ENCODE measurements around the gene PPP1R14C.
"Not testable (repeated sequence)": the region's sequence is repeated elsewhere in the genome, so short reads cannot be mapped to it uniquely, and the experiment has no call there.

The PPP1R14C gene, protein sequence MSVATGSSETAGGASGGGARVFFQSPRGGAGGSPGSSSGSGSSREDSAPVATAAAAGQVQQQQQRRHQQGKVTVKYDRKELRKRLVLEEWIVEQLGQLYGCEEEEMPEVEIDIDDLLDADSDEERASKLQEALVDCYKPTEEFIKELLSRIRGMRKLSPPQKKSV

GRCh38 chr6:150142670-150143515, at the start of gene PPP1R14C:
Gene PPP1R14C (plus strand): TSS chr6:150143044. CDS start chr6:150143193, 149 bp downstream.
- DNase-seq = peak; percentile 46

DNA sequence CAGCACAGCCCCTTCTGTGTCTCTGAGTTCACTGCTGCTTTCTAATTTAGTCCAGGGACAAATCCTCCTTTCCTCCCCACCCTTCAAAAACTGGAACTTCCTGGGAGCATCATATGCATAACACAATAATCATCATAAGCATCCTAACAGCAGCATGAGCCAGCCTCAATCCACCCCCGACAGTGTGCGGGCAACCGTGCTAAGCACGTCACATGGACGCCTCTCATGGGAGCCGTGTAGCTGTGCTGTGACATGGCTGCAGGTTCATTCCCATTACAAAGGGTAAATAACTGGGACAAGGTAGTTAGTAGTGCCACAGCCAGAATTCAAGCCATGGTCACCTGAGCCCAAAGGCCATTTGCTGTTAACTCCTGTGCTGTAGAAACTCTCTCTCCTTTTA, 49.4 kb upstream of the PPP1R14C start:
- no peak for DNase-seq

- DNase-seq = no peak
Measured at GRCh38 chr6:150098155-150098554, 44.7 kb upstream of the PPP1R14C start.

DNA sequence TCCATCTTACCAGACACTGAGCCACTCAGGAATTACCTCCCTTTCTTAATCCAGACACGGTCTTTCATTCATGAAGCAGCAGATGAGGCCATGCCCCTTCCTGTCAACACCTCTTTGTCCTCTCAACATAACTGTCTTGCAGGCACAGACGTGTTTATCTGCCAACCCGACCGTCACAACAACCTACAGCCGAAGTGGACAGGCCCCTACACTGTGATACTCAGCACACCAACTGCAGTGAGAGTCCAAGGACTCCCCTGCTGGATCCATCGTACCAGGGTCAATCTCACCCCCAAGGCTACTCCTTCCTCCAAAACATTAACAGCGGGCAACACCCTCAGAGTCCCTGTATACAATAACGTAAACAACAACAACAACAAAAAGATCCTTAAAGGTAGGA, 43.3 kb upstream of the PPP1R14C start:
- no peak for DNase-seq

DNA sequence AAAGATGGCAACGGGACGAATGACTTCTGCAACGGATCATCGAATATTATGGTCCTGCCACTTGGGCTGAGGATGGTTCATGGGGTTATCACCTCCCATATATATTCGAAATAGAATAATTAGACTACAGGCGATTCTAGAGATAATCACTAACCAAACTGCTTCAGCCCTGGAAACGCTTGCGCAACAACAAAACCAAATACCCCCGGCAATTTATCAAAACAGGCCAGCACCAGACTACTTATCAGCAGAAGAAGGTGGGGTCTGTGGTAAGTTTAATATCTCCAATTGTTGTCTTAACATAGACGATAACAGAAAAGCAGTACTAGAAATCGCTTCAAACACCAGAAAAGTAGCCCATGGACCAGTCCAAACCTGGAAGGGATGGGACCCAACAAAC, 42.9 kb upstream of the PPP1R14C start:
- DNase-seq = no peak

- no peak for DNase-seq
Measured at GRCh38 chr6:150100745-150101144, 42.1 kb upstream of the PPP1R14C start.

GRCh38 chr6:150102750-150103270, 40.0 kb upstream of the PPP1R14C start:
- no peak for DNase-seq

GRCh38 chr6:150112233-150112632, 30.6 kb upstream of the PPP1R14C start:
- no peak for DNase-seq

GRCh38 chr6:150115769-150116168, 27.1 kb upstream of the PPP1R14C start:
- no peak for DNase-seq

- DNase-seq = no peak
Measured at GRCh38 chr6:150116200-150116800, 26.5 kb upstream of the PPP1R14C start.

- no peak for DNase-seq
Measured at GRCh38 chr6:150118203-150118602, 24.6 kb upstream of the PPP1R14C start.

DNA sequence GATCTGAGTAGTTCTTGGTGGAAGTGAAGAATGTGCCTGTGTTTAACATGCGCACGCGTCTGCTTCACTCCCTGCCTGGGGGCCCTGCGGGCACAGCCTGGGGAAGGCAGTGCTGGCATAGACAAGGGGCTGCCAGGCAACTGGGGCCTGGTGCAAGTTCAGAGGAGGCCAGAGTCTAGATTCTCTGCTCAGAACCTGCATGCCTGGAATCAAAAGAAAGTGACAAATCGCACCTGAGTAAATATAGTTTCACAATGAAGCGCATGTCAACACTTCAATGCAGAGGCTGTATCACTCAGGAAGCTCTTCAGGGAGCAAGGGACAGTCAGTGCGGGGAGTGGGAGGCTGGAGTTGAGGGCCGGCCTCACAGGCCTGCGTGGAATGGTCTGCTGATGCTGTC, 24.2 kb upstream of the PPP1R14C start:
- no peak for DNase-seq

GRCh38 chr6:150119173-150119572, 23.7 kb upstream of the PPP1R14C start:
- no peak for DNase-seq

- DNase-seq = no peak
Measured at GRCh38 chr6:150123645-150124044, 19.2 kb upstream of the PPP1R14C start.

GRCh38 chr6:150124235-150124634, 18.6 kb upstream of the PPP1R14C start:
- DNase-seq = no peak

DNA sequence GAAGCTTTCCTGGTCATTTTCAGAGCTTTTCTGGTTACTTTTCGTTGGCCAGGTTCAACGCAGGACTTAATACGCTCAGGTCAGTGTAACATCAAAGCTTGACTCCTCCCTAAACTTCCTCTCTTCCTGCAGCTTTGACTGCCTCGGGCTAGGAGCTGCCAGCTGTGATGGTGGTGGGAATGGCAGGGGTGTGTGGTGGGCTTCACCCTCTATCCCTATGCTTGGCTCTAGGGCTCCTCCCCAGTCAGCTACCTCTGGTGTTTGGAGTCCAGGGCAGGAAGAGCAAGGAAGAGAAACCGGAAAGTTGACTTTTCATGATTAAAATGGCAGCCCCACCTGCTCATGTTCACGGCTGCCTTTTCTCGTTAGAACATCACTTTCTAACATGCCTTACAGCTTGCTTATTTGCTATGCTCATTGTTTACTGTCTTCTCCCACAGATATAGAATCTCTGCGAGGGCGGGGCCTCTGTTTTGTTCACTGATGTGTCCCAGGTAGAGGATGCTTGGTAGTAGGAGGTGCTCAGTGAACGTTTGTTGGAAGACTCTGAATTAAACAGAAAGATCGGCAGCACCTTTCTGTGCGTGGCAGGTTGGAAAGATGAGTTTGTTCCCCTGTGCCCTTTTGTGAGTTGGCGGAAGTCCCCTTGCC, 16.1 kb upstream of the PPP1R14C start:
- DNase-seq = no peak

DNA sequence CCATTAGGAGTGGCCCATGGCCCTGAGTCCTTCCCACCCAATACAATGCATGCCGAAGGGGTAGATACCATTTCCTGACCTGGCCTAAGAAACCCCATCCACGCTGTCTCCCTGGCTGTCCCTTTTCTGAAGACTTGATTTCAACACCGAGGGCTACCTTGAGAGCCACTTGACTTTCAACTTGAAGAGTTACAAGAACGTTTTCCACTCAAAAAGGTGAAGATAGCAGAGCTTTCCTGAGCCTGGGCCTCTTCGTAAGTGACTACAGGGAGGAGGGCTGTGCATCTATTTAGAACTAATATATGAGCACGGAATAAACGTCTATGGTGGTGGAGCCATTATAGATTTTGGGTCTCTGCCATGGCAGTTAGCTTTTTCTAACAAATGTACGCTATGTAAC, 14.4 kb upstream of the PPP1R14C start:
- no peak for DNase-seq

DNA sequence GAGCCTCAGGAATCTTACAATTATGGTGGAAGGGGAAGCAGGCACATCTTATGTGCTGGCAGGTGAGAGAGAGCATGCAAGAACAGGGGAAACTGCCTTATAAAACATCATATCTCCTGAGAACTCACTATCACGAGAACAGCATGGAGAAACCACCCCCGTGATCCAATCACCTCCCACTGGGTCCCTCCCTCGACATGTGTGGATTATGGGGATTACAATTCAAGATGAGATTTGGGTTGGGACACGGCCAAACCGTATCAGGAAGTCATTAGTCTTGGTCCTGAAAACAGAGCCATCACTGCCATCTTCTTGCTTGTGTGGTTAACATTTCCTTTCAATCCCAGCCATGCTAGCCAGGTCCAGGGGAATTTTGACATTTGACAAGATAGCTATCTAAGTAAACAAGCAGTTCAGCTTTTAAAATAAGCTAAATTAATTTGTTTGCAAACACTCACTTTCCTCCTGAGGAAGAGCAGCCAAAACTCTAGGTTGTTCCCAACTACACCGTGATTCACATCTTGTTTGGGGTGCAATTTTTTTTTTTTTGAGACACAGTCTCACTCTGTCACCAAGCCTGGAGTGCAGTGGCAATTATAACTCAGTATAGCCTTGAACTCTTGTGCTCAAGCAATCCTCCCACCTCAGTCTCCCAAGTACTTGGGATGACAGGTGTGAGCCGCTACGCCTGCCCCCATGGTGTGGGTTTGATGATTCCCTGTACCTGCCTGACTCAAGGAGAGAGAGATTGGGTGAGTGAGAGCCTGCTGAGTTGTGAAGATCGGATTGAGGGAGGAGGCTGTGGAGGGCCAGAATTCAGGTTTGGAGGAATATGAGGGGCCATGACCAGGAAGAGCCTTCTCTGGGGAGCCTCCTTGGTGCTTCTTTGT, 13.0 kb upstream of the PPP1R14C start:
- no peak for DNase-seq

DNA sequence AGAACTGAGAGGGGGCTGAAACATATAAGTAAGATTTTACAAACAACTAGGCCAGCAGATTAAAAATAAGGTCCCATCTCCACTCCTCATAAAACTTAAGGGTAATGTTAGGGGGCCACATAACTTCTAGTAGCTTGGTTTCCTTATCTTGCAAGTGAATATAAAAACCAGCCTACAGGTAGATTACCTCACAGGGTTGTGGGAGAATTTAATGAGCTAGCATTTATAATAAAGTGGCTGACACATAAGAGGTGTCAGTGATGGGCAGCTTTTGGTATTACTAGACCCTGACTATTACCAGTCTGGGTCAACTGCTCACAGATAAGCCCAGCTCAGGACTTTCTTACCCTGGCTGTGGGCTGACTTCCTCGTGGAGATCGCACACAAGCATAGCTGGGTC, 9.2 kb upstream of the PPP1R14C start:
- no peak for DNase-seq

DNA sequence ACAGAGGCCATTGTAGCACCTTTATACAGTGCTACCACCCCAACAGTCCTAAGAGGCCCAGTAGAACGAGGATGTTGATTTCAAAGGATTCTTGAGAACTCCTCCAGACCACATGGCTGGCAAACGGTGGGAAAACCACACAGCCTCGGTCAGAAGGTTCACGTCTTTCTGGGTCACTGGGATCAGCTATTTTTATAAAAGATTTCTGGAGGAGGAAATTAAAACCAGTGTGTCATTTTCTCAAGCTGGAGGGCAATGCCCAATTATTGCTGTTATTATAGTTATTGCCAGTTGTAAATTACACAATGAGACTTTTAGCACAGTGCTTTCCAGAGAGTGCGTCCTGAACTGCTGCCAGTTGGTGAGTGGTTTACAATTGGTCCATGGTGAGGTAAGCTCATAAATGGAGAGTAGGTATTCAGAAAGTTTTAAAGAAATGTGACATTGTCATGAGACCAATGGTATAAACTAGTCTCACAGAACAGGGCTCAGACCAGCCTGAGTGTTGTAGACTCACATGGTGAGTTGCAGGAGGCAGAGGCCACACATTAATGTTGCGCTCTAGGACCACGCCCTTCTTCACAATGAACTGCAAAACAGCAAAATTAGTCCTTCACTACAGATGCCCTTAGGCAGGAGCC, 8.4 kb upstream of the PPP1R14C start:
- no peak for DNase-seq

DNA sequence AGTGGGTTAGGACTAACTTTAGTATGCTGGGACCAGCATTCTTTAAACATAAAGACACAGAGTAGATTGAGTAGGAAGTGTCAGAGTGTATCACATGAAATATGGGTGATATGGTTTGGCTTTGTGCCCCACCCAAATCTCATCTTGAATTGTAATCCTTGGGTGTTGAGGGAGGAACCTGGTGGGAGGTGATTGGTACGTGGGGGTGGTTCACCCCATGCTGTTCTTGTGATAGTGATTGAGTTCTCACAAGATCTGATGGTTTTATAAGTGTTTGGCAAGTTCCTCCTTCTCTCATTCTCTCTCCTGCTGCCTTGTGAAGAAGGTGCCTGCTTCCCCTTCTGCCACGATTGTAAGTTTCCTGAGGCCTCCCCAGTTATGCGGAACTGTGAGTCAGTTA, 5.1 kb upstream of the PPP1R14C start:
- DNase-seq = not testable (repeated sequence)

GRCh38 chr6:150138638-150139037, 4.2 kb upstream of the PPP1R14C start:
- DNase-seq = no peak
